Stimulated activated CD4-positive, alpha-beta T cell treated with anti-CD3 and anti-CD28 coated beads, Interleukin-12 subunit alpha, Interleukin-12 subunit beta, amount 100 ng/mL, for 48 hours (primary cell): ENCODE measurements around the gene GPR3.
A peak's percentile ranks its signal among the peaks of the same experiment; 100 is the strongest.
"Not testable (repeated sequence)": the region's sequence is repeated elsewhere in the genome, so short reads cannot be mapped to it uniquely, and the experiment has no call there.

ENCODE experiments used
- DNase-seq, 3 donors: peaks; one replicate each; pipeline ENCODE4 v3.0.0-alpha.2; 2020; ENCODE audit warnings: low read depth in 2 of 3, low spot score in 1 of 3

GPR3 gene

GRCh38 chr1:27418326-27419185, 26.1 kb downstream of the GPR3 start:
- peak; percentile 44 to 66 (median 60) for DNase-seq

- DNase-seq = no peak
These were observed 31.3 kb downstream of the GPR3 start for GRCh38 chr1:27423709-27424108.

- no peak for DNase-seq
These were observed 34.9 kb downstream of the GPR3 start for GRCh38 chr1:27427329-27427728.

GRCh38 chr1:27427816-27428315, 35.4 kb downstream of the GPR3 start:
- no peak for DNase-seq

GRCh38 chr1:27428316-27429028, 36.0 kb downstream of the GPR3 start:
- peak in 1 of 3 donors; percentile 20 for DNase-seq

GRCh38 chr1:27429029-27429425, 36.6 kb downstream of the GPR3 start:
- no peak for DNase-seq

GRCh38 chr1:27430903-27431600, 38.6 kb downstream of the GPR3 start:
- DNase-seq = no peak

GRCh38 chr1:27431601-27431940, 39.1 kb downstream of the GPR3 start:
- no peak for DNase-seq

- DNase-seq = not testable (repeated sequence)
These were observed 40.3 kb downstream of the GPR3 start for GRCh38 chr1:27432725-27433124.

GRCh38 chr1:27433706-27434105, 41.3 kb downstream of the GPR3 start:
- DNase-seq = no peak

GRCh38 chr1:27435566-27436203, 43.3 kb downstream of the GPR3 start:
- DNase-seq = no peak

GRCh38 chr1:27436204-27437159, 44.1 kb downstream of the GPR3 start:
- DNase-seq = no peak

GRCh38 chr1:27438621-27439061, 46.2 kb downstream of the GPR3 start:
- no peak for DNase-seq

GRCh38 chr1:27439150-27439549, 46.7 kb downstream of the GPR3 start:
- no peak for DNase-seq

GRCh38 chr1:27444632-27445031, 52.2 kb downstream of the GPR3 start:
- DNase-seq = no peak
